Keratinocyte (primary cell): ENCODE data around the gene PFN4.

Source experiments
- CTCF ChIP-seq, 3 experiments: IDR thresholded peaks in 1 of 3; conservative IDR thresholded peaks in 1 of 3; optimal IDR thresholded peaks in 1 of 3; 2 replicates in 2 of 3; 3 replicates in 1 of 3; pipeline versions ENCODE3 to v1.5.1; 2011; ENCODE audit warnings: low read length in 3 of 3, mild to moderate bottlenecking in 3 of 3, moderate library complexity in 2 of 3, control low read depth in 1 of 3, inconsistent platforms in 1 of 3; ENCODE audit not compliant: insufficient read depth in 2 of 3; ENCODE audit errors: extremely low read depth in 1 of 3
- EZH2 ChIP-seq: IDR thresholded peaks from one replicate; pipeline ENCODE4 v1.6.1; 2012; ENCODE audit warnings: inconsistent platforms, mild to moderate bottlenecking, low read length, moderate library complexity

DNA sequence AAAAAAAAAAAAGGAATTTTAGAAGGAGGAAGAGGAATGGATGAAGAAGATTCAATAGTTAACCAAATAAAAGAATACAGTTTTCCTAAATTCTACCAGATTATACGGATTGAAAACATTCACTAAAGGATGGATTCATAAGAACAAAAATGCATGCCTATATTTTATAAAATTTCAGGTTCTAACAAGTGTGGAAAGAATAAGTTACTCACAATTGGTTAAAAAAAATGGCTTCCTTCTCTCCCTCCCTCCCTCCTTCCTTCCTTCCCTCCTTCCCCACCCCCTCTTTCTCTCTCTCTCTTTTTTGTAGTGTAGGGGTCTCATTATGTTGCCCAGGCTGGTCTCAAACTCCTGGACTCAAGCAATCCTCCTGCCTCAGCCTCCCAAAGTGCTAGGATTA is 36.9 kb downstream of the PFN4 start:
- no peak for TF ChIP-seq CTCF (optimal IDR thresholded peaks at IDR 0.05 in 1 of 3, IDR thresholded peaks at IDR 0.05 in 1 of 3, conservative IDR thresholded peaks at IDR 0.05 in 1 of 3; ENCODE audit: extremely low read depth in 1 of 3, insufficient read depth in 2 of 3, low read length in 3 of 3)
- no peak for TF ChIP-seq EZH2
